Vagina (tissue), 2 donors: ENCODE results near the gene PROM2. TPM values are rescaled to one million over a fixed set of nuclear protein-coding genes. Genes with fewer than 3 reads are reported as not detected.

Source experiments
- DNase-seq, 2 donors: peaks; one replicate each; pipeline ENCODE4 v3.0.0-alpha.2; 2017; ENCODE audit errors: extremely low spot score in 2 of 2
- H3K27ac ChIP-seq: fragments of 200-600 bp; sonication (generic); one replicate; pipeline ENCODE4 v1.5.1; 2019
- H3K27me3 ChIP-seq: fragments of 200-600 bp; sonication (generic); one replicate; pipeline ENCODE4 v1.5.1; 2019
- H3K36me3 ChIP-seq, 2 donors: fragments of 200-600 bp; sonication (generic); one replicate each; pipeline ENCODE4 v1.5.1; 2017 to 2019
- H3K4me1 ChIP-seq: fragments of 200-600 bp; sonication (generic); one replicate; pipeline ENCODE4 v1.5.1; 2019
- H3K4me3 ChIP-seq, 2 donors: fragments of 200-600 bp; sonication (generic); 1 replicate in 1 of 2; 2 replicates in 1 of 2; pipeline ENCODE4 v1.5.1; 2016 to 2019
- H3K9me3 ChIP-seq: fragments of 200-600 bp; sonication (generic); one replicate; pipeline ENCODE4 v1.5.1; 2019
- CTCF ChIP-seq, 3 experiments: fragments of 450-650 bp in 2 of 3; fragments of 200-600 bp in 1 of 3; sonication (generic) in 1 of 3; IDR thresholded peaks; one replicate each; pipeline ENCODE4 v1.5.1; 2017 to 2019; ENCODE audit warnings: antibody characterized with exemption in 3 of 3, mild to moderate bottlenecking in 2 of 3, moderate library complexity in 2 of 3
- POLR2A ChIP-seq, 2 donors: fragments of 450-650 bp; IDR thresholded peaks; one replicate each; pipeline ENCODE4 v1.6.1; 2017; ENCODE audit warnings: antibody characterized with exemption in 2 of 2, mild to moderate bottlenecking in 2 of 2, moderate library complexity in 2 of 2
- POLR2AphosphoS5 ChIP-seq, 2 donors: sonication (generic); formaldehyde crosslinking; IDR thresholded peaks; one replicate each; pipeline ENCODE4 v1.9.0; 2017; ENCODE audit warnings: antibody characterized with exemption in 2 of 2, mild to moderate bottlenecking in 2 of 2, low read depth in 1 of 2; ENCODE audit not compliant: insufficient read depth in 1 of 2
- intact Hi-C: fragments of 100-400 bp; cut with DNase I; formaldehyde crosslinking; loops from one replicate; pipeline ENCODE4 v1.15.1; 2023
- total RNA-seq: library from RNA; depleted of rRNA; stranded (reverse); fragments of >200 nt; gene quantifications from one replicate; pipeline ENCODE4 v1.2.3, GENCODE V29; 2016

The PROM2 gene
- total RNA-seq, 1 donor from 2014 or later: 70.5 TPM

GRCh38 chr2:95316466-95317122, 42.3 kb downstream of the PROM2 start:
- intact Hi-C loops: no loop called here

DNA sequence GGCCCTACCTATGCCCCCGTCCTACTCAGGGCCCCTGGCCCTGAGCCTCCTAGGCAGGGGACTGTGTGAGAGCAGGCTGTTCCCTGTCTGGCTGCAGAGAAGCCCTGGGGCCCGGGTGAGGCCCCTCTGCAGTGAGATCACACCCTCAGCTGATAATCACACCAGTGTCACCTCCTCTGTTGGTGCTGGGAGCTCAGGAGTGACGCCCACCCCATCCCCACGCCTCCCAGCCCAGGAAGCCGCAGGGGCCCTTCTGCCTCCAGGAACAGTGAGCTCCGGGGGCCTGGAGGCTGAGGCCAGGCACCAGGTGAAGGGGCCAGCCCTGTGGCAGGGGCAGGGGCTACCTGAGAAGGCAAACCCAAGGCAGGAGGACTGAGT, 42.9 kb downstream of the PROM2 start:
- intact Hi-C loops: no loop called here
- no peak for DNase-seq
- no peaks in the 10 kb centered on the region for H3K9me3 ChIP-seq
- H3K36me3 ChIP-seq: no peaks in the 10 kb centered on the region
- peaks cover 18% of the 10 kb centered on the region for H3K4me1 ChIP-seq
- no peak overlapping the region for H3K27ac ChIP-seq
- H3K27me3 ChIP-seq: no peaks in the 10 kb centered on the region
- no peak for TF ChIP-seq POLR2AphosphoS5 (IDR thresholded peaks at IDR 0.05; ENCODE audit: insufficient read depth in 1 of 2, low read depth in 1 of 2)
- no peak overlapping the region for H3K4me3 ChIP-seq

More at GRCh38 chr2:95316466-95317122, 42.3 kb downstream of the PROM2 start:
- Histone ChIP-seq H3K4me1 (peaks cover 18% of the 10 kb centered on the region), H3K27me3 (no peaks in the 10 kb centered on the region), H3K36me3 (no peaks in the 10 kb centered on the region), H3K9me3 (no peaks in the 10 kb centered on the region), H3K4me3 (no peak overlapping the region), H3K27ac (no peak overlapping the region)
- DNase-seq: no peak
- TF ChIP-seq POLR2A (IDR thresholded peaks at IDR 0.05) (no peak), CTCF (IDR thresholded peaks at IDR 0.05) (no peak), POLR2AphosphoS5 (IDR thresholded peaks at IDR 0.05; ENCODE audit: insufficient read depth in 1 of 2, low read depth in 1 of 2) (no peak)

DNA sequence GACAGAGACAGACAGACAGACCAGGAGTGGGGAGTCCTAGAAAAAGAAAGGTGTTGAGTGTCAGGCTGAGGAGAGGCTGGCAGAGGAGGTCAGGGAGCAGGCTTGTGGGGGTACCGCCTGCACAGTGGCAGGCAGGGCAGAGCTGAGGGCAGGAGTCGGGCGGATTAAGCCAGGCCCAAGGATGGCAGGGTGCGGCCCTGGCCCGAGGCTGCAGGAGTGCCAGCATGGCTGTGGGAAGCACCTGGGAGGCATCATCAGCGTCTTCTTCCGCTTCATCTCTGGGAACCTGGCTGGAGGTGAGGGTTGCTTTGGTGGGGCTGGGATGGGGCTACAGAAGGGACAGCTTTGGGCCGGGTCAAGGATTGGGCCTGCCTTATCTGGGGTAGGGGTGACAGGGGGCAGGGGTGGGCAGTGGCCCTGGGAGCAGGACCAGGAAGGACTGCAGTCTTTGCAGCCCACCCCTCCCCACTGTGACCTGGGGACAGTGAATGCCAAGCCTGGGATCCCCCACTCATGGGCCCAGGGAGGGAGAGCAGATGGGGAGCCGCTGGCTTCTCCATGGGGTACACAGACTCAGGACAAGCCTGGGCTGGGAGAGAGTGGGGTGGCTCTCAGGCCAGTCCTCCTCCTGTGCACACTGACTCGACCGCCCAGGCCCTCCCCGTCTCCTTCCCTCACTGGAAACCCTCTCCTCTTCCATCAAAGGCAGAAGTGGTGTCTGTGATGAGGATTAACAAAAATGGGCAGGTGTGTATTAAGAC, 43.6 kb downstream of the PROM2 start:
- no peak for TF ChIP-seq CTCF (IDR thresholded peaks at IDR 0.05)
- no peak for TF ChIP-seq POLR2AphosphoS5 (IDR thresholded peaks at IDR 0.05; ENCODE audit: insufficient read depth in 1 of 2, low read depth in 1 of 2)
- TF ChIP-seq POLR2A (IDR thresholded peaks at IDR 0.05): no peak
- H3K27me3 ChIP-seq: no peaks in the 10 kb centered on the region
- no peaks in the 10 kb centered on the region for H3K9me3 ChIP-seq
- DNase-seq: no peak
- H3K4me1 ChIP-seq: peaks cover 18% of the 10 kb centered on the region
- no peak overlapping the region for H3K4me3 ChIP-seq
- no peaks in the 10 kb centered on the region for H3K36me3 ChIP-seq
- intact Hi-C loops: no loop called here
- no peak overlapping the region for H3K27ac ChIP-seq

- intact Hi-C loops: no loop called here
- DNase-seq: no peak
Measured at GRCh38 chr2:95318431-95319220, 44.4 kb downstream of the PROM2 start.

More at GRCh38 chr2:95318431-95319220, 44.4 kb downstream of the PROM2 start:
- Histone ChIP-seq H3K36me3 (no peaks in the 10 kb centered on the region), H3K4me3 (no peak overlapping the region), H3K9me3 (no peaks in the 10 kb centered on the region), H3K27me3 (no peaks in the 10 kb centered on the region), H3K4me1 (peaks cover 18% of the 10 kb centered on the region), H3K27ac (no peak overlapping the region)
- TF ChIP-seq CTCF (IDR thresholded peaks at IDR 0.05) (no peak), POLR2AphosphoS5 (IDR thresholded peaks at IDR 0.05; ENCODE audit: insufficient read depth in 1 of 2, low read depth in 1 of 2) (no peak), POLR2A (IDR thresholded peaks at IDR 0.05) (no peak)
